ENCODE measurements around the gene KRTAP20-2. TPM values are rescaled to one million over a fixed set of nuclear protein-coding genes. Genes with fewer than 3 reads are reported as not detected.

KRTAP20-2 gene
- total RNA-seq (not detected), polyA plus RNA-seq (not detected)

- Mint-ChIP-seq H3K36me3 (no peaks in the 10 kb centered on the region), H3K27me3 (no peaks in the 10 kb centered on the region), H3K27ac (no peak within 1 kb of the TSS), H3K4me3 (no peak within 1 kb of the TSS), H3K9me3 (peaks cover 0 to 3% (median 2%) of the 10 kb centered on the region in 7 donors), H3K4me1 (no peaks in the 10 kb centered on the region)
- Histone ChIP-seq H3K36me3 (ENCODE audit: control insufficient read depth, insufficient read depth, low read length) (no peaks in the 10 kb centered on the region), H3K9me3 (ENCODE audit: control insufficient read depth in 2 of 2, low read length in 2 of 2) (no peaks in the 10 kb centered on the region), H3K4me1 (ENCODE audit: control insufficient read depth, insufficient read depth, low read length, poor library complexity, severe bottlenecking) (no peaks in the 10 kb centered on the region), H3K27ac (ENCODE audit: insufficient read depth, low read length, poor library complexity, severe bottlenecking) (no peak within 1 kb of the TSS), H3K4me3 (ENCODE audit: low read depth, low read length) (no peak within 1 kb of the TSS), H3K27me3 (ENCODE audit: control insufficient read depth, insufficient read depth, low read length) (no peaks in the 10 kb centered on the region)
- no peak for ATAC-seq (ENCODE audit: low read depth in 2 of 2)
- DNase-seq: no peak
These were observed at the start of gene KRTAP20-2 for GRCh38 chr21:30634906-30635305. Gene KRTAP20-2 (plus strand): TSS chr21:30635206. CDS start chr21:30635264, 58 bp downstream.

DNA sequence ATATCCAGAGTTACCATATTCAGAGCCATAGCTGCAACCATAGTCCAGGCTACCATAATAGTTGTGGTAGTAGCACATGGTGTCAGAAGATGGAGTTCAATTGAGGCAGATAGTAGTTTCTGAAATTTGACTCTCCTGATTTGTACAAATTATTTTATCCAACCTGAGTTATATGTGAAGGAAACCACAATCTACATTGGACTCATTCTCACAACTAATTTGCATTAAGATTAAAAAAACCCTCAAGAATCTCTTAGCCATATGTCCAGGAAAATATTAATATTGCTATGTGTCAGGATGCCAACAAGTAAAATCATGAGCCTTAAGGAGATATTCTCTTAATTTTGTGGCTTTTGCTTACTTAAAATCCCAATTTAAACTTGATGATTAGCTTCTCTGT lies 44.7 kb upstream of the KRTAP20-2 start, which contains the start of gene KRTAP22-2:
TSS of gene KRTAP22-2 (minus strand) at position 101 of the 400 bp plus-strand sequence.
- no peak for ATAC-seq (ENCODE audit: low read depth in 2 of 2)
- Histone ChIP-seq H3K27me3 (ENCODE audit: control insufficient read depth, insufficient read depth, low read length) (no peaks in the 10 kb centered on the region), H3K27ac (ENCODE audit: insufficient read depth, low read length, poor library complexity, severe bottlenecking) (no peak within 1 kb of the TSS), H3K36me3 (ENCODE audit: control insufficient read depth, insufficient read depth, low read length) (no peaks in the 10 kb centered on the region), H3K9me3 (ENCODE audit: control insufficient read depth in 2 of 2, low read length in 2 of 2) (no peaks in the 10 kb centered on the region), H3K4me3 (ENCODE audit: low read depth, low read length) (no peak within 1 kb of the TSS), H3K4me1 (ENCODE audit: control insufficient read depth, insufficient read depth, low read length, poor library complexity, severe bottlenecking) (no peaks in the 10 kb centered on the region)
- no peaks in the 10 kb centered on the region for H3K4me1 Mint-ChIP-seq
- H3K27me3 Mint-ChIP-seq: no peaks in the 10 kb centered on the region
- H3K4me3 Mint-ChIP-seq: no peak within 1 kb of the TSS
- peaks cover 0 to 5% (median 0%) of the 10 kb centered on the region in 7 donors for H3K9me3 Mint-ChIP-seq
- H3K36me3 Mint-ChIP-seq: no peaks in the 10 kb centered on the region
- no peak for DNase-seq
- no peak within 1 kb of the TSS for H3K27ac Mint-ChIP-seq

- no peaks in the 10 kb centered on the region for H3K27me3 Mint-ChIP-seq
- H3K4me1 Mint-ChIP-seq: no peaks in the 10 kb centered on the region
These were observed 42.9 kb upstream of the KRTAP20-2 start, which contains the start of gene KRTAP6-3 for GRCh38 chr21:30592140-30592539. Gene KRTAP6-3 (plus strand): TSS chr21:30592440. CDS start chr21:30592446, 6 bp downstream.

DNA sequence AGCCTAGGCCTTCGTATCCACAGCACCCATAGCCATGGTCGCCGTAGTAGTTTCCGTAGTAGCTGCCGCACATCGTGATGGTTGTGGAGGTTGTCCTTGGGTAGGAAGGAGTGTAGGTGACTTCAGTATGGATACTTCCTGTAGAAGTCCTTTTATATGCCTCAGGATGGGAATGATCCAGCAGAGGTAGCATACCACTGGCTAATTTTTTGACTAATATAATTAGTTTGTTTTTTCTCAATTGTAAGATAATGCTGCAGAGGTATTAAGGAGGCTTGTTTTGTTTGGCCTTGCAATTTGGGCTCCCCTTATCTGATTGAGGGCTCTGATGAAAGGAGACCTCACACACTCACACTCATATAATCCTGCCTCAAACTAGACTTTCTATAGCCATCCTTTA lies 36.2 kb upstream of the KRTAP20-2 start, which contains the start of gene KRTAP6-2:
TSS of gene KRTAP6-2 (minus strand) at position 101 of the 400 bp plus-strand sequence. CDS start at position 73, 28 bp downstream.
- Mint-ChIP-seq H3K27me3 (no peaks in the 10 kb centered on the region), H3K36me3 (no peaks in the 10 kb centered on the region), H3K4me3 (no peak within 1 kb of the TSS), H3K27ac (no peak within 1 kb of the TSS), H3K9me3 (peaks cover 0 to 11% (median 3%) of the 10 kb centered on the region in 7 donors), H3K4me1 (no peaks in the 10 kb centered on the region)
- no peaks in the 10 kb centered on the region for H3K27me3 ChIP-seq (ENCODE audit: control insufficient read depth, insufficient read depth, low read length)
- DNase-seq (no peak), ATAC-seq (ENCODE audit: low read depth in 2 of 2) (no peak)
- no peak within 1 kb of the TSS for H3K4me3 ChIP-seq (ENCODE audit: low read depth, low read length)
- H3K4me1 ChIP-seq (ENCODE audit: control insufficient read depth, insufficient read depth, low read length, poor library complexity, severe bottlenecking): no peaks in the 10 kb centered on the region
- H3K9me3 ChIP-seq (ENCODE audit: control insufficient read depth in 2 of 2, low read length in 2 of 2): no peaks in the 10 kb centered on the region
- no peak within 1 kb of the TSS for H3K27ac ChIP-seq (ENCODE audit: insufficient read depth, low read length, poor library complexity, severe bottlenecking)
- no peaks in the 10 kb centered on the region for H3K36me3 ChIP-seq (ENCODE audit: control insufficient read depth, insufficient read depth, low read length)

More at GRCh38 chr21:30592140-30592539, 42.9 kb upstream of the KRTAP20-2 start, which contains the start of gene KRTAP6-3:
- Histone ChIP-seq H3K27ac (ENCODE audit: insufficient read depth, low read length, poor library complexity, severe bottlenecking) (no peak within 1 kb of the TSS), H3K27me3 (ENCODE audit: control insufficient read depth, insufficient read depth, low read length) (no peaks in the 10 kb centered on the region), H3K4me1 (ENCODE audit: control insufficient read depth, insufficient read depth, low read length, poor library complexity, severe bottlenecking) (no peaks in the 10 kb centered on the region), H3K4me3 (ENCODE audit: low read depth, low read length) (no peak within 1 kb of the TSS), H3K9me3 (ENCODE audit: control insufficient read depth in 2 of 2, low read length in 2 of 2) (no peaks in the 10 kb centered on the region), H3K36me3 (ENCODE audit: control insufficient read depth, insufficient read depth, low read length) (no peaks in the 10 kb centered on the region)
- ATAC-seq (ENCODE audit: low read depth in 2 of 2) (no peak), DNase-seq (no peak)
- Mint-ChIP-seq H3K36me3 (no peaks in the 10 kb centered on the region), H3K4me3 (no peak within 1 kb of the TSS), H3K27ac (no peak within 1 kb of the TSS), H3K9me3 (peaks cover 0 to 6% (median 0%) of the 10 kb centered on the region in 7 donors)

DNA sequence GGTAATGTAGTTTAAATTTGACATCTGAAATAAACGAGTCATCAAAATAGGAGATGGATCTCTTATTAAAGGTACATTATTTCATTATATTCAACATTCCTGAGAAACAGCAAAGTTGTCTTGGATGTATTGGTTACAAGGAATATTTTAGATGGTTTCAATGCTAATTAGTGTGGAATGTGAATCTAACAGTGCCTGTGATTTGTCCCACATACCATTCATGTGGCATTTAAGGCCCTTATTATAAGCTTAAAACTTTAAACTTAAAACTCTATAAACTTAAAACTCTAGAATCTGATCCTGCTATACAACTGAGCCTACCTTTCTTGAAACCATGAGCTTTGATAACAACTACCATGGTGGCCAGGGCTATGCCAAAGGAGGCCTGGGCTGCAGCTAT lies 34.2 kb upstream of the KRTAP20-2 start, which contains the start of gene KRTAP22-1:
TSS of gene KRTAP22-1 (plus strand) at position 301 of the 400 bp plus-strand sequence.
- no peaks in the 10 kb centered on the region for H3K36me3 ChIP-seq (ENCODE audit: control insufficient read depth, insufficient read depth, low read length)
- no peak within 1 kb of the TSS for H3K27ac ChIP-seq (ENCODE audit: insufficient read depth, low read length, poor library complexity, severe bottlenecking)
- H3K4me1 ChIP-seq (ENCODE audit: control insufficient read depth, insufficient read depth, low read length, poor library complexity, severe bottlenecking): no peaks in the 10 kb centered on the region
- H3K27ac Mint-ChIP-seq: no peak within 1 kb of the TSS
- no peaks in the 10 kb centered on the region for H3K36me3 Mint-ChIP-seq
- peaks cover 0 to 10% (median 3%) of the 10 kb centered on the region in 7 donors for H3K9me3 Mint-ChIP-seq
- no peaks in the 10 kb centered on the region for H3K4me1 Mint-ChIP-seq
- no peaks in the 10 kb centered on the region for H3K27me3 ChIP-seq (ENCODE audit: control insufficient read depth, insufficient read depth, low read length)
- DNase-seq (no peak), ATAC-seq (ENCODE audit: low read depth in 2 of 2) (no peak)
- no peaks in the 10 kb centered on the region for H3K9me3 ChIP-seq (ENCODE audit: control insufficient read depth in 2 of 2, low read length in 2 of 2)
- peaks cover 4% of the 10 kb centered on the region for H3K27me3 Mint-ChIP-seq
- no peak within 1 kb of the TSS for H3K4me3 Mint-ChIP-seq
- no peak within 1 kb of the TSS for H3K4me3 ChIP-seq (ENCODE audit: low read depth, low read length)

- H3K36me3 Mint-ChIP-seq: no peaks in the 10 kb centered on the region
- no peak overlapping the region for H3K4me3 Mint-ChIP-seq
- H3K4me3 ChIP-seq (ENCODE audit: low read depth, low read length): no peak overlapping the region
- peaks cover 0 to 13% (median 3%) of the 10 kb centered on the region in 7 donors for H3K9me3 Mint-ChIP-seq
- H3K4me1 ChIP-seq (ENCODE audit: control insufficient read depth, insufficient read depth, low read length, poor library complexity, severe bottlenecking): no peaks in the 10 kb centered on the region
- H3K27ac ChIP-seq (ENCODE audit: insufficient read depth, low read length, poor library complexity, severe bottlenecking): no peak overlapping the region
- H3K9me3 ChIP-seq (ENCODE audit: control insufficient read depth in 2 of 2, low read length in 2 of 2): no peaks in the 10 kb centered on the region
- ATAC-seq (ENCODE audit: low read depth in 2 of 2) (no peak), DNase-seq (no peak)
- H3K36me3 ChIP-seq (ENCODE audit: control insufficient read depth, insufficient read depth, low read length): no peaks in the 10 kb centered on the region
- H3K27me3 ChIP-seq (ENCODE audit: control insufficient read depth, insufficient read depth, low read length): no peaks in the 10 kb centered on the region
- peaks cover 4% of the 10 kb centered on the region for H3K27me3 Mint-ChIP-seq
- no peaks in the 10 kb centered on the region for H3K4me1 Mint-ChIP-seq
- H3K27ac Mint-ChIP-seq: no peak overlapping the region
These were observed 29.0 kb upstream of the KRTAP20-2 start for GRCh38 chr21:30605968-30606367.

DNA sequence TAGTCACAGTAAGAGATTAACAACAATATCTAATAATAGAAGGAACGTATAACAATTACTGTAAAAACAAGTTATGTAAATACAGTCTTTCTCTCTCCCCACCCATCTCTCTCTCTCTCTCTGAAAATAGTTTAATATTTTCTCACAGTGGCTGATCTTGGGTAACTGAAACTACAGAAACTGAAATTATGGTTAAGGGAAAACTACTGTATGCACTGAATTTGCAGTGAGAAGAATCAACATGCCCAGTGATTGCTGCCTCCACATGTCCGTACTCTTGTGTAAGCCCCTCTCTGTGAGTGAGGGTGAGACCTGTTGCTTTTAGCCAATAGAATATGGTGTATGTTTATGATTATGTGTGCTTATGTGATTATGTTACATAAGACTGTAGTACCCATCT lies 22.9 kb upstream of the KRTAP20-2 start:
- no peak for DNase-seq
- no peaks in the 10 kb centered on the region for H3K9me3 ChIP-seq (ENCODE audit: control insufficient read depth in 2 of 2, low read length in 2 of 2)
- no peaks in the 10 kb centered on the region for H3K36me3 ChIP-seq (ENCODE audit: control insufficient read depth, insufficient read depth, low read length)
- no peak overlapping the region for H3K4me3 ChIP-seq (ENCODE audit: low read depth, low read length)
- peaks cover 0 to 7% (median 2%) of the 10 kb centered on the region in 7 donors for H3K9me3 Mint-ChIP-seq
- H3K4me1 ChIP-seq (ENCODE audit: control insufficient read depth, insufficient read depth, low read length, poor library complexity, severe bottlenecking): no peaks in the 10 kb centered on the region
- no peaks in the 10 kb centered on the region for H3K27me3 ChIP-seq (ENCODE audit: control insufficient read depth, insufficient read depth, low read length)
- no peak for ATAC-seq (ENCODE audit: low read depth in 2 of 2)
- H3K27ac Mint-ChIP-seq: no peak overlapping the region
- no peak overlapping the region for H3K27ac ChIP-seq (ENCODE audit: insufficient read depth, low read length, poor library complexity, severe bottlenecking)
- H3K4me3 Mint-ChIP-seq: no peak overlapping the region
- no peaks in the 10 kb centered on the region for H3K4me1 Mint-ChIP-seq
- no peaks in the 10 kb centered on the region for H3K36me3 Mint-ChIP-seq
- H3K27me3 Mint-ChIP-seq: no peaks in the 10 kb centered on the region

- no peaks in the 10 kb centered on the region for H3K27me3 Mint-ChIP-seq
- H3K27me3 ChIP-seq (ENCODE audit: control insufficient read depth, insufficient read depth, low read length): no peaks in the 10 kb centered on the region
- H3K4me3 Mint-ChIP-seq: no peak within 1 kb of the TSS
- no peak within 1 kb of the TSS for H3K4me3 ChIP-seq (ENCODE audit: low read depth, low read length)
- no peaks in the 10 kb centered on the region for H3K36me3 ChIP-seq (ENCODE audit: control insufficient read depth, insufficient read depth, low read length)
- H3K36me3 Mint-ChIP-seq: no peaks in the 10 kb centered on the region
- no peaks in the 10 kb centered on the region for H3K4me1 Mint-ChIP-seq
- no peak within 1 kb of the TSS for H3K27ac ChIP-seq (ENCODE audit: insufficient read depth, low read length, poor library complexity, severe bottlenecking)
- no peak for ATAC-seq (ENCODE audit: low read depth in 2 of 2)
- DNase-seq: no peak
- H3K9me3 ChIP-seq (ENCODE audit: control insufficient read depth in 2 of 2, low read length in 2 of 2): no peaks in the 10 kb centered on the region
- H3K4me1 ChIP-seq (ENCODE audit: control insufficient read depth, insufficient read depth, low read length, poor library complexity, severe bottlenecking): no peaks in the 10 kb centered on the region
- peaks cover 0 to 7% (median 1%) of the 10 kb centered on the region in 7 donors for H3K9me3 Mint-ChIP-seq
- H3K27ac Mint-ChIP-seq: no peak within 1 kb of the TSS
These were observed 21.2 kb upstream of the KRTAP20-2 start, which contains the start of gene KRTAP6-1 for GRCh38 chr21:30613836-30614235. Gene KRTAP6-1 (minus strand): TSS chr21:30613930. CDS start chr21:30613904, 26 bp downstream.
